Right ventricle myocardium inferior (tissue), 1 donor: ENCODE measurements around the gene CHSY1. TPM values are rescaled to one million over a fixed set of nuclear protein-coding genes. Genes with fewer than 3 reads are reported as not detected.
"Not testable (repeated sequence)": the region's sequence is repeated elsewhere in the genome, so short reads cannot be mapped to it uniquely, and the experiment has no call there.

Experiments
- ATAC-seq: fragments of 200-7000 bp; cut with Tn5 transposase; one replicate; pipeline ENCODE4 v1.9.1; 2020; ENCODE audit warnings: mild to moderate bottlenecking, moderate library complexity
- DNase-seq: peaks from one replicate; pipeline ENCODE4 v3.0.0; 2021; ENCODE audit errors: missing footprints
- intact Hi-C: fragments of 100-400 bp; cut with DNase I; formaldehyde crosslinking; loops from one replicate; pipeline ENCODE4 v1.11.0; 2022
- total RNA-seq: library from RNA; stranded (reverse); fragmentation: NEBNext Ultra II Directional; extraction: Animal tissue kit (Norgen Biotek cat#: 25700); gene quantifications from one replicate; pipeline ENCODE4 v1.2.1, GENCODE V29; 2021
- donor health status: DM: no; HTN: yes; CAD: no; lungs with severe emphysema.

Gene CHSY1
- total RNA-seq, 1 donor from 2014 or later, result 13.3 TPM

- ATAC-seq (peak; percentile 65), DNase-seq (no peak)
- intact Hi-C loops, result no loop called here
Observed at GRCh38 chr15:101137312-101137940, 114.4 kb downstream of the CHSY1 start.

- ATAC-seq (no peak), DNase-seq (no peak)
- intact Hi-C loops, result no loop called here
Observed at GRCh38 chr15:101136381-101137268, 115.2 kb downstream of the CHSY1 start.

- DNase-seq (no peak), ATAC-seq (no peak)
- intact Hi-C loops, result no loop called here
Observed at GRCh38 chr15:101135532-101136166, 116.2 kb downstream of the CHSY1 start.

- intact Hi-C loops, result no loop called here
- ATAC-seq (no peak), DNase-seq (no peak)
Observed at GRCh38 chr15:101134780-101135179, 117.1 kb downstream of the CHSY1 start.

GRCh38 chr15:101133751-101134261 lies 118.0 kb downstream of the CHSY1 start:
- intact Hi-C loops, result no loop called here
- DNase-seq, result no peak
- ATAC-seq, result no peak

GRCh38 chr15:101133181-101133460 lies 118.7 kb downstream of the CHSY1 start:
- intact Hi-C loops, result no loop called here
- DNase-seq, result no peak
- ATAC-seq, result no peak

GRCh38 chr15:101132390-101133180 lies 119.3 kb downstream of the CHSY1 start:
- ATAC-seq, result no peak
- DNase-seq, result no peak
- intact Hi-C loops, result no loop called here

- DNase-seq, result no peak
- intact Hi-C loops, result no loop called here
- ATAC-seq, result no peak
Observed at GRCh38 chr15:101131489-101132389, 120.1 kb downstream of the CHSY1 start.

- ATAC-seq (no peak), DNase-seq (no peak)
- intact Hi-C loops, result no loop called here
Observed at GRCh38 chr15:101129851-101130380, 121.9 kb downstream of the CHSY1 start.

- intact Hi-C loops, result no loop called here
- peak; percentile 23 for ATAC-seq
- no peak for DNase-seq
Observed at GRCh38 chr15:101128221-101129015, 123.4 kb downstream of the CHSY1 start.

GRCh38 chr15:101127506-101128076 lies 124.3 kb downstream of the CHSY1 start:
- DNase-seq (peak; percentile 81), ATAC-seq (peak; percentile 93)
- intact Hi-C loops, result no loop called here

- ATAC-seq, result peak; percentile 24
Observed at GRCh38 chr15:101126618-101127505, 125.0 kb downstream of the CHSY1 start.

GRCh38 chr15:101125881-101126428 lies 125.9 kb downstream of the CHSY1 start:
- intact Hi-C loops, ATAC-seq, DNase-seq: not testable (repeated sequence)

More at GRCh38 chr15:101126618-101127505, 125.0 kb downstream of the CHSY1 start:
- no peak for DNase-seq
- intact Hi-C loops, result no loop called here
